ENCODE data around the gene KIF1B. TPM values are rescaled to one million over a fixed set of nuclear protein-coding genes. Genes with fewer than 3 reads are reported as not detected.

KIF1B gene
- total RNA-seq, 4 donors from 2014 or later = 63.1 to 83.8 (median 71.2) TPM

DNA sequence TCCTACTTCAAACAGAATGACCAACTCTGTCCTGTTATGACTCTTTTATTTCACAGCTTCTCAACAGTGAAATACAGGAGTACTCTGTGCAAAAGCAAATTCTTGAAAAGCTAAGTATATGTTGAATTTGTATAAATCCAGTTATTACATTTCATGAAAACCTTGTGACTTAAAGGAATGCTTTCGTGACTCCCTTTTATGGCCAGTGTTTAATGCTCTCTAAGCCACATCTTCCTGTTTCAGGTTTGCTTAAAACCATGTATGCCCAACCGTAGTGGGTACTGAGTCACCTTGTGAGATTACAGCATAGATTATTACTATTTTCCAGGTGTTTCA, 40.2 kb upstream of the KIF1B start:
- H3K36me3 ChIP-seq = peaks cover 0 to 98% of the 10 kb centered on the region in 2 donors
- no peak overlapping the region for H3K4me3 ChIP-seq
- ATAC-seq = no peak
- H3K27me3 ChIP-seq = no peaks in the 10 kb centered on the region
- WGBS, 2 donors (ENCODE audit: low coverage in 1 of 2) = 78 to 95% methylated on average over 2 of the region's 2 CpGs
- TF ChIP-seq POLR2A (IDR thresholded peaks at IDR 0.05) (no peak), POLR2AphosphoS5 (IDR thresholded peaks at IDR 0.05) (no peak), EP300 (IDR thresholded peaks at IDR 0.05) (no peak), CTCF (IDR thresholded peaks at IDR 0.05) (no peak)
- H3K4me1 ChIP-seq = no peaks in the 10 kb centered on the region
- H3K27ac ChIP-seq = no peak overlapping the region
- no peaks in the 10 kb centered on the region for H3K9me3 ChIP-seq

- Histone ChIP-seq H3K36me3 (peaks cover 0 to 95% of the 10 kb centered on the region in 2 donors), H3K9me3 (no peaks in the 10 kb centered on the region), H3K27ac (no peak overlapping the region), H3K27me3 (no peaks in the 10 kb centered on the region), H3K4me1 (no peaks in the 10 kb centered on the region), H3K4me3 (no peak overlapping the region)
- ATAC-seq = no peak
- TF ChIP-seq POLR2A (IDR thresholded peaks at IDR 0.05) (no peak), CTCF (IDR thresholded peaks at IDR 0.05) (no peak), POLR2AphosphoS5 (IDR thresholded peaks at IDR 0.05) (no peak)
- 93% methylated on average over 15 to 16 of the region's 16 CpGs for WGBS, 2 donors (ENCODE audit: low coverage in 1 of 2)
Measured at GRCh38 chr1:10171105-10171767, 39.1 kb upstream of the KIF1B start.

DNA sequence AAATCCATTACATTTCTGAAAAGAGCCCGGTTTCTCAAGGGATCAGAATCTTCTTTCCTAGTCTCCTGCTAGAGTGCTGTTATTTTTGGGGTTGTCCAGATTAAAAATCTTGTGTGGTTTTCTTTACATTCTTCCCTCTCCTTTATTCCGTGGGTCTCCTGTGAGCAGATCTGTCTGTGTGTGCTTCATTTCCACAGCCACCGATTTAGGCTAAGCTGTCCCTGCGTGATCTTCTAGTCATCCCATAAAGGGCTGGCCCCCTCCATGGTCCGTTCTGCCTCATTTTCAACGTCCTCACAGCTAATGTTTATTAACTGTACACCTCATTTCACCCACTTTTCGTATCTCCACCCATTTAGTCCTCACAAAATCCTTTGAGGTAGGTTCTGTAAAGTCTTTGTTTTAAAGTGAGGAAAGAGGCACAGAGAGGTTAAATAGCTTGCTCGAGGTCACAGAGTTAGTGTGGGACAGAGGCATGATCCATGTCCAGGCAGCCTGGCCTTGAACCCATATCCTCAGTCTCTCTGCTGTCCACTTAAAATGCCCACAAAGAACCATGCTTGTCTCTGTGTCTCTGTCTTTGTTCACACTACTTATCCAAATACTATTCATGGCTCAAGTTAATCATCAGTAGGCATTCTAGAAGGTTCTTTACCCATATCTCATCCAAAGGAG, 38.2 kb upstream of the KIF1B start:
- TF ChIP-seq POLR2AphosphoS5 (IDR thresholded peaks at IDR 0.05) = no peak
- no peak for TF ChIP-seq EP300 (IDR thresholded peaks at IDR 0.05)
- no peak for TF ChIP-seq CTCF (IDR thresholded peaks at IDR 0.05)
- TF ChIP-seq POLR2A (IDR thresholded peaks at IDR 0.05) = no peak
- WGBS, 2 donors (ENCODE audit: low coverage in 1 of 2) = 89 to 98% methylated on average over 8 of the region's 8 CpGs
- peaks cover 0 to 93% of the 10 kb centered on the region in 2 donors for H3K36me3 ChIP-seq
- no peaks in the 10 kb centered on the region for H3K9me3 ChIP-seq
- H3K4me3 ChIP-seq = no peak overlapping the region
- H3K4me1 ChIP-seq = no peaks in the 10 kb centered on the region
- ATAC-seq = no peak
- H3K27ac ChIP-seq = no peak overlapping the region
- no peaks in the 10 kb centered on the region for H3K27me3 ChIP-seq

DNA sequence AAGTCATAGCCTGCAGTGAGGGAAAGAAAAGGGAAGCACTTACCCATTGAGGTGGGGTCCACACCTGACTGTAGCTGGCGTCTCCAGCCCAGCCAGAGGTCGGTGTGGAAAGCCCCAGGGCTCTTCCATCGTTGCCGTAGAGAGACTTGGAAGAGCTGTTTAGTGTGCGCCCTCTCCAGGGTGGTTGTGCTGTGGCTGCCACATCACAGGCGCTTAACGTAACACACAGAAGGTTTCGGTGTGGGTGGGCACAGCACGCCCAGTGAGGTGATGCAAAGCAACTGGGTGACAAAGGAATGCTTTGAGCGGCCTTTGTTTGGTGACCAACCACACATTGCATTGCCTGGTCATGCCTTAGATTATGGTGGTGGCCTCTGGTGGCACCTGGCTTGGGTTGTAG, 36.8 kb upstream of the KIF1B start:
- 98 to 100% methylated on average over 2 to 7 of the region's 10 CpGs for WGBS, 2 donors (ENCODE audit: low coverage in 1 of 2)
- ATAC-seq = no peak
- Histone ChIP-seq H3K36me3 (peaks cover 0 to 93% of the 10 kb centered on the region in 2 donors), H3K9me3 (no peaks in the 10 kb centered on the region), H3K27me3 (no peaks in the 10 kb centered on the region), H3K4me1 (no peaks in the 10 kb centered on the region), H3K27ac (no peak overlapping the region), H3K4me3 (no peak overlapping the region)
- no peak for TF ChIP-seq POLR2A (IDR thresholded peaks at IDR 0.05)
- no peak for TF ChIP-seq EP300 (IDR thresholded peaks at IDR 0.05)
- TF ChIP-seq POLR2AphosphoS5 (IDR thresholded peaks at IDR 0.05) = no peak
- TF ChIP-seq CTCF (IDR thresholded peaks at IDR 0.05) = no peak

- Histone ChIP-seq H3K4me1 (no peaks in the 10 kb centered on the region), H3K27me3 (no peaks in the 10 kb centered on the region), H3K27ac (no peak overlapping the region), H3K4me3 (no peak overlapping the region), H3K9me3 (no peaks in the 10 kb centered on the region), H3K36me3 (peaks cover 0 to 84% of the 10 kb centered on the region in 2 donors)
- TF ChIP-seq POLR2AphosphoS5 (IDR thresholded peaks at IDR 0.05) (no peak), EP300 (IDR thresholded peaks at IDR 0.05) (no peak), CTCF (IDR thresholded peaks at IDR 0.05) (no peak)
- WGBS, 2 donors (ENCODE audit: low coverage in 1 of 2) = 65% methylated on average over 5 of the region's 5 CpGs; no CpG with 5 or more reads in 1 of the 2 donors
- no peak for ATAC-seq
Measured at GRCh38 chr1:10177876-10178275, 32.5 kb upstream of the KIF1B start.

Data from gastroesophageal sphincter (tissue), 4 donors.